Thyroid gland (tissue), 4 donors: ENCODE results near the gene MYO10. TPM values are rescaled to one million over a fixed set of nuclear protein-coding genes. Genes with fewer than 3 reads are reported as not detected.

ENCODE experiments used
- DNase-seq, 2 donors: peaks; one replicate each; pipeline ENCODE4 v3.0.0-alpha.2; 2019
- H3K27ac ChIP-seq, 3 donors: fragments of 200-600 bp; sonication (generic); 1 replicate in 2 of 3; 2 replicates in 1 of 3; pipeline ENCODE4 v1.5.1; 2016 to 2019; ENCODE audit warnings: mild to moderate bottlenecking in 1 of 3, moderate library complexity in 1 of 3
- H3K27me3 ChIP-seq: fragments of 200-600 bp; sonication (generic); one replicate; pipeline ENCODE4 v1.5.1; 2019
- H3K36me3 ChIP-seq, 2 donors: fragments of 200-600 bp; sonication (generic); one replicate each; pipeline ENCODE4 v1.5.1; 2016 to 2019
- H3K4me1 ChIP-seq, 2 donors: fragments of 200-600 bp; sonication (generic); one replicate each; pipeline ENCODE4 v1.5.1; 2017 to 2019
- H3K4me3 ChIP-seq, 3 donors: fragments of 200-600 bp; sonication (generic); replicated peaks in 1 of 3; 1 replicate in 2 of 3; 2 replicates in 1 of 3; pipeline ENCODE4 v1.5.1; 2016; ENCODE audit warnings: mild to moderate bottlenecking in 1 of 3
- H3K9me3 ChIP-seq: fragments of 200-600 bp; sonication (generic); one replicate; pipeline ENCODE4 v1.5.1; 2017
- POLR2A ChIP-seq, 2 donors: fragments of 450-650 bp; IDR thresholded peaks; one replicate each; pipeline ENCODE4 v1.6.1; 2017; ENCODE audit warnings: antibody characterized with exemption in 2 of 2, mild to moderate bottlenecking in 2 of 2, moderate library complexity in 1 of 2
- WGBS, 2 donors: methylation state at CpG; one replicate each; pipeline ENCODE4 v1.1.5; 2017; 5-methylcytosine and 5-hydroxymethylcytosine counted together
- intact Hi-C: fragments of 100-400 bp; cut with DNase I; formaldehyde crosslinking; loops from one replicate; pipeline ENCODE4 v1.15.1; 2023
- total RNA-seq, 4 donors: library from RNA; depleted of rRNA; stranded (reverse); fragments of >200 nt; gene quantifications; one replicate each; pipeline ENCODE4 v1.2.3, GENCODE V29; 2016
- TF ChIP-seq, protein P1 (sequence below), 6 experiments: fragments of 200-600 bp in 3 of 6; fragments of 450-650 bp in 3 of 6; sonication (generic) in 3 of 6; IDR thresholded peaks; one replicate each; pipeline ENCODE4 v1.5.1; 2016 to 2019; ENCODE audit warnings: antibody characterized with exemption in 6 of 6, mild to moderate bottlenecking in 2 of 6, inconsistent platforms in 1 of 6, moderate library complexity in 1 of 6

The MYO10 gene
- total RNA-seq, 4 donors from 2014 or later, result 49.2 to 89.6 (median 71.0) TPM

DNA sequence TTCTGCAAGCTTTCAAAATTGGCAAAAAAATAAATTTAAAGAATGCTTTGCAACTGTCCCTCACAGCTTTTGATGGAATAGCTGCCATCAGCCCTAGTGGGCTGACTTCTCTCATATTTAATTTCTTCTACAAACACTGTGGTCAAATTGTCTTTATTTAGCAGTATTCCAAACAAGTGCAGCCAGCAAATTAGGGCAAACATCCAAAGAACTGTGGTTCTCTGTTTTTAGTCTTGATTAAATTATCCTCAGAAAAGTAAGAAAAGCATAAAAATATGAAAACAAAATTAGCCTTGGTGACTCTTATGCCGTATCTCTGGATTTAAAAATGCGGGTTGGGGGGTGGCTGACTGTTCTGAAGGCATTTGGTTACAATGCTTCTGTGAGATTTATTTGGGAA is 223.5 kb downstream of the MYO10 start:
- Histone ChIP-seq H3K27me3 (no peaks in the 10 kb centered on the region), H3K27ac (peak overlapping the region in 1 of 3 donors; percentile 2), H3K36me3 (peaks cover 10 to 11% of the 10 kb centered on the region in 2 donors), H3K9me3 (no peaks in the 10 kb centered on the region), H3K4me3 (no peak overlapping the region), H3K4me1 (peaks cover 23 to 27% of the 10 kb centered on the region in 2 donors)
- 69 to 83% methylated on average over 2 of the region's 2 CpGs for WGBS, 2 donors
- intact Hi-C loops, result no loop called here
- TF ChIP-seq, protein P1, sequence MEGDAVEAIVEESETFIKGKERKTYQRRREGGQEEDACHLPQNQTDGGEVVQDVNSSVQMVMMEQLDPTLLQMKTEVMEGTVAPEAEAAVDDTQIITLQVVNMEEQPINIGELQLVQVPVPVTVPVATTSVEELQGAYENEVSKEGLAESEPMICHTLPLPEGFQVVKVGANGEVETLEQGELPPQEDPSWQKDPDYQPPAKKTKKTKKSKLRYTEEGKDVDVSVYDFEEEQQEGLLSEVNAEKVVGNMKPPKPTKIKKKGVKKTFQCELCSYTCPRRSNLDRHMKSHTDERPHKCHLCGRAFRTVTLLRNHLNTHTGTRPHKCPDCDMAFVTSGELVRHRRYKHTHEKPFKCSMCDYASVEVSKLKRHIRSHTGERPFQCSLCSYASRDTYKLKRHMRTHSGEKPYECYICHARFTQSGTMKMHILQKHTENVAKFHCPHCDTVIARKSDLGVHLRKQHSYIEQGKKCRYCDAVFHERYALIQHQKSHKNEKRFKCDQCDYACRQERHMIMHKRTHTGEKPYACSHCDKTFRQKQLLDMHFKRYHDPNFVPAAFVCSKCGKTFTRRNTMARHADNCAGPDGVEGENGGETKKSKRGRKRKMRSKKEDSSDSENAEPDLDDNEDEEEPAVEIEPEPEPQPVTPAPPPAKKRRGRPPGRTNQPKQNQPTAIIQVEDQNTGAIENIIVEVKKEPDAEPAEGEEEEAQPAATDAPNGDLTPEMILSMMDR (IDR thresholded peaks at IDR 0.05), result no peak
- DNase-seq, result no peak

DNA sequence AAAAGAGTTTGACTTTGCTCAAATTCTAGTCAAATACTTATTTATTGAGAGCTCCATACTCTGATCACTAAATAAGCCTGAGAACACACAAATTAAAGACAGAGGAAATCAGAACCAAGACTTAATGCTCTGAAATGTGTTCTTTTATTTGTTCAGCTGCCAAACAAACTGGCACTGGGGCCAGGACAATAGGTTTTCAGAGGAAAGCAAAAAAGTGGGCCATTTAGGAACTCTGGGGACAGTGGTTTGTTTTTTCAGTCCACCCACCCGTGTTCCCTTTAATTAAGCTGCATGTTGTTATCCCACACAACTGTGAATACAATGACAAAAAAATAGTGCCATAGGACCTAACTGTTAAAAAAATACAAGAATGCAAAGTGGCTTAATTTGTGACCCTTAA is 223.9 kb downstream of the MYO10 start:
- TF ChIP-seq, protein P1 (IDR thresholded peaks at IDR 0.05), result no peak
- TF ChIP-seq POLR2A (IDR thresholded peaks at IDR 0.05), result no peak
- intact Hi-C loops, result no loop called here
- WGBS, 2 donors, result 31 to 40% methylated on average over 1 of the region's 1 CpG

DNA sequence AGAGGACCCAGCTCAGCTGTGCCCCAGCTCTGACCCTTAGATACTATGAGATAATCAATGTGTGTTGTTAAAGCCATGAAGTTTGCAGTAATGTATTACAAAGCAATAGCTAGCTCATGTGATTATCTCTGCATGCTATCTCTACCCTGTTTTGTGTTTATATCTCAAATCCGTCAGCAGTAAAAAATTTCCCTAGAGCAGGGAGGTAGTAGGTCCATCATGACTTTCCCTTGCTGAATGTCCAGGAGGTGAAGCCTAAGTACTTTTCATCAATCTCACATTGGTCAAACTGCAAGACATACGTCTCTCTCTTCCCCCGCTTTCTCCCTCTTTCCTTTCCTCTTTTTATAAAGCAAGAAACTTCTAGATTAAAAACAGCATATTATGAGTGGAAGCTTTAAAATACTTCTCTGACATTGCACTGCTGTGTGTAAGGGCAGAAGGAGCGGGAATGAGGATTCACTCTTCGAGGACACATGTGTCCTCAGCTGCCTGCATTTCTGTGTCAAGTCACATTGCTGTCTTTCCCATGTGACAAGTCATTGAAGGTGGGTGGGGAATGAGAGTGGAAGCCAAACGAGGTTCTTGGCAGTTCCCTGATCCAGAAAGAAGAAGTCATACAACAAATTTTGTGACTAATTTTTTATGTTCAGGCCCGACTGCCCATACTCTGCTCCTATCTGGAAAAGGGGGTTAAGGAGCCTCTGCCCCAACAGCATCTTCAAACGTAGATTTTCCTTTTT is 226.2 kb downstream of the MYO10 start:
- DNase-seq, result no peak
- Histone ChIP-seq H3K4me1 (peaks cover 31 to 36% of the 10 kb centered on the region in 2 donors), H3K27ac (no peak overlapping the region), H3K27me3 (no peaks in the 10 kb centered on the region), H3K9me3 (no peaks in the 10 kb centered on the region), H3K36me3 (peaks cover 10 to 11% of the 10 kb centered on the region in 2 donors), H3K4me3 (no peak overlapping the region)
- TF ChIP-seq, protein P1 (IDR thresholded peaks at IDR 0.05), result no peak
- no peak for TF ChIP-seq POLR2A (IDR thresholded peaks at IDR 0.05)
- intact Hi-C loops, result no loop called here
- 74 to 78% methylated on average over 8 of the region's 8 CpGs for WGBS, 2 donors

More for the DNA sequence above, 223.9 kb downstream of the MYO10 start:
- Histone ChIP-seq H3K27ac (peak overlapping the region in 1 of 3 donors; percentile 2), H3K36me3 (peaks cover 10 to 11% of the 10 kb centered on the region in 2 donors), H3K4me1 (peaks cover 26 to 30% of the 10 kb centered on the region in 2 donors), H3K27me3 (no peaks in the 10 kb centered on the region), H3K4me3 (no peak overlapping the region), H3K9me3 (no peaks in the 10 kb centered on the region)
- no peak for DNase-seq

DNA sequence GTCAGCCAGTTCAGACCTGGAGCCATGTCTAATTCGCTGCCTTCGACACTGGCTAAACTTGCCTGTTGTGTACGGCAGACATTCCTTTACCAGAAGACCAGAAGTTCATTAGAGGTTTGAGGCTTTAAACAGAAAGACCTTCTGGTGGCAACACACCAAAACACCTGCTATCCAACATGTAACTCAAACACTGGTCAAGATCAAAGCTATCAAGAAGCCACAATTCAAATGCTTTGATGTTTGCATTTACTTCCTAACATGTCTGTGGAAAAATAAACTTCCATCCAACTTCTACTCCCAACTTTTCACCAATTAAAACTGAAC is 228.3 kb downstream of the MYO10 start:
- TF ChIP-seq POLR2A (IDR thresholded peaks at IDR 0.05), result no peak
- TF ChIP-seq, protein P1 (IDR thresholded peaks at IDR 0.05), result no peak
- Histone ChIP-seq H3K4me1 (peaks cover 21 to 29% of the 10 kb centered on the region in 2 donors), H3K27me3 (no peaks in the 10 kb centered on the region), H3K9me3 (no peaks in the 10 kb centered on the region), H3K27ac (peak overlapping the region; percentile 8 to 64 (median 56)), H3K36me3 (peaks cover 14 to 18% of the 10 kb centered on the region in 2 donors), H3K4me3 (no peak overlapping the region)
- intact Hi-C loops, result no loop called here
- DNase-seq, result no peak
- 89 to 93% methylated on average over 3 of the region's 3 CpGs for WGBS, 2 donors

DNA sequence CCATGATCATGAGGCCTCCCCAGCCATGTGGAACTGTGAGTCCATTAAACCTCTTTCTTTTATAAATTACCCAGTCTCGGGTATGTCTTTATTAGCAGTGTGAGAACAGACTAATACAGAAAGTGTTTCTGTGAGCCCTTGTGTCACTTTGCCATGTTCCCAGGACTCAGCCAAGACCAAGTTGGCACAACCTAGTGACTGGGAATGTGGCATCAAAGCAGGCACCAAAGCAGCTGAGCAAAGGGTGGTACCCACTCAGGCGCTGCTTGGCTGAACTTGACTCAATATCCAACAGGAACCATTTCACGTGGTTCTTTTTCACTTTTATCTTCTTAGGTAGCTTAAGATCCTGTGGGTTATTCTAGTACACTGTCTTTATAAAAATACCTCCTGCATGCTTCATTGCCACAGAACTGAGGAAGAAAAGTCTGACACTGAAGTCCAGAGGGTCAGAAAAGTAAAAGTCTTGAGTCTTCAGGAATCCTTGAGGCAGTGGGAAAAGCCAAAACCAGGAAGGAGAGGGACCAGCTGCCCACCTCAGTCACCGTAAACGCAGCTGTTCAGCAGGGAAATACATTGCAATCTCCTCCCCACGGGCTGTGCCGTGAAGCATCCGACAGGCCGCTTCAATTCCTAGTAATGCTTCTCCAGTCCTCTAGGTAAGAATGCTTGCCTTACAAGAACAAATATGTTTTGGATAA is 228.8 kb downstream of the MYO10 start:
- no peaks in the 10 kb centered on the region for H3K27me3 ChIP-seq
- H3K36me3 ChIP-seq, result peaks cover 15 to 22% of the 10 kb centered on the region in 2 donors
- TF ChIP-seq POLR2A (IDR thresholded peaks at IDR 0.05), result no peak
- TF ChIP-seq, protein P1 (IDR thresholded peaks at IDR 0.05), result no peak
- H3K9me3 ChIP-seq, result no peaks in the 10 kb centered on the region
- H3K27ac ChIP-seq, result peak overlapping the region; percentile 56 to 64 (median 58)
- H3K4me1 ChIP-seq, result peaks cover 16 to 24% of the 10 kb centered on the region in 2 donors
- intact Hi-C loops, result no loop called here
- 57 to 61% methylated on average over 9 of the region's 9 CpGs for WGBS, 2 donors
- peak; percentile 81 to 85 for DNase-seq
- no peak overlapping the region for H3K4me3 ChIP-seq
